Daoy (cell line): ENCODE data around the gene BCAN. TPM values are rescaled to one million over a fixed set of nuclear protein-coding genes. Genes with fewer than 3 reads are reported as not detected.
"Not testable (repeated sequence)": the region's sequence is repeated elsewhere in the genome, so short reads cannot be mapped to it uniquely, and the experiment has no call there.

ENCODE experiments used
- DNase-seq: peaks from one replicate; pipeline ENCODE4 v3.0.0-alpha.2; 2015; ENCODE audit warnings: low read depth
- total RNA-seq: library from RNA; depleted of rRNA; stranded (reverse); fragments of >200 nt; shearing (Covaris generic); gene quantifications from 2 replicates; pipeline ENCODE4 v1.2.3, GENCODE V29; 2014; rRNA removed

The BCAN gene, protein sequence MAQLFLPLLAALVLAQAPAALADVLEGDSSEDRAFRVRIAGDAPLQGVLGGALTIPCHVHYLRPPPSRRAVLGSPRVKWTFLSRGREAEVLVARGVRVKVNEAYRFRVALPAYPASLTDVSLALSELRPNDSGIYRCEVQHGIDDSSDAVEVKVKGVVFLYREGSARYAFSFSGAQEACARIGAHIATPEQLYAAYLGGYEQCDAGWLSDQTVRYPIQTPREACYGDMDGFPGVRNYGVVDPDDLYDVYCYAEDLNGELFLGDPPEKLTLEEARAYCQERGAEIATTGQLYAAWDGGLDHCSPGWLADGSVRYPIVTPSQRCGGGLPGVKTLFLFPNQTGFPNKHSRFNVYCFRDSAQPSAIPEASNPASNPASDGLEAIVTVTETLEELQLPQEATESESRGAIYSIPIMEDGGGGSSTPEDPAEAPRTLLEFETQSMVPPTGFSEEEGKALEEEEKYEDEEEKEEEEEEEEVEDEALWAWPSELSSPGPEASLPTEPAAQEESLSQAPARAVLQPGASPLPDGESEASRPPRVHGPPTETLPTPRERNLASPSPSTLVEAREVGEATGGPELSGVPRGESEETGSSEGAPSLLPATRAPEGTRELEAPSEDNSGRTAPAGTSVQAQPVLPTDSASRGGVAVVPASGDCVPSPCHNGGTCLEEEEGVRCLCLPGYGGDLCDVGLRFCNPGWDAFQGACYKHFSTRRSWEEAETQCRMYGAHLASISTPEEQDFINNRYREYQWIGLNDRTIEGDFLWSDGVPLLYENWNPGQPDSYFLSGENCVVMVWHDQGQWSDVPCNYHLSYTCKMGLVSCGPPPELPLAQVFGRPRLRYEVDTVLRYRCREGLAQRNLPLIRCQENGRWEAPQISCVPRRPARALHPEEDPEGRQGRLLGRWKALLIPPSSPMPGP
- not detected in 2 replicates for total RNA-seq

DNA sequence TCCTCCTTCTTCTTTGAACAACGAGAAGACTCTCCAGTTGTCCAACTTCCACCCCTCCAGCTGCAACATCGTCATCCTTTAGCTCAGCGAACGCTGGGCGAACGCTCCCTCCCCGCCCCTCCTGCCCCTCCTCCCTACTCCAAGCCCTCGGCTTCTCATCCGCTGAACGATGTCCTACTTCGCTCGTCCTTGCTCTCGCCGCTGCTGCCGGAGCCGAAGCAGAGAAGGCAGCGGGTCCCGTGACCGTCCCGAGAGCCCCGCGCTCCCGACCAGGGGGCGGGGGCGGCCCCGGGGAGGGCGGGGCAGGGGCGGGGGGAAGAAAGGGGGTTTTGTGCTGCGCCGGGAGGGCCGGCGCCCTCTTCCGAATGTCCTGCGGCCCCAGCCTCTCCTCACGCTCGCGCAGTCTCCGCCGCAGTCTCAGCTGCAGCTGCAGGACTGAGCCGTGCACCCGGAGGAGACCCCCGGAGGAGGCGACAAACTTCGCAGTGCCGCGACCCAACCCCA is at the start of gene BCAN:
Gene BCAN, plus strand, starts transcription at position 357 of the 504 bp plus-strand sequence. CDS start 3,938 bp downstream, outside the sequence.
- DNase-seq, result peak; percentile 55

DNA sequence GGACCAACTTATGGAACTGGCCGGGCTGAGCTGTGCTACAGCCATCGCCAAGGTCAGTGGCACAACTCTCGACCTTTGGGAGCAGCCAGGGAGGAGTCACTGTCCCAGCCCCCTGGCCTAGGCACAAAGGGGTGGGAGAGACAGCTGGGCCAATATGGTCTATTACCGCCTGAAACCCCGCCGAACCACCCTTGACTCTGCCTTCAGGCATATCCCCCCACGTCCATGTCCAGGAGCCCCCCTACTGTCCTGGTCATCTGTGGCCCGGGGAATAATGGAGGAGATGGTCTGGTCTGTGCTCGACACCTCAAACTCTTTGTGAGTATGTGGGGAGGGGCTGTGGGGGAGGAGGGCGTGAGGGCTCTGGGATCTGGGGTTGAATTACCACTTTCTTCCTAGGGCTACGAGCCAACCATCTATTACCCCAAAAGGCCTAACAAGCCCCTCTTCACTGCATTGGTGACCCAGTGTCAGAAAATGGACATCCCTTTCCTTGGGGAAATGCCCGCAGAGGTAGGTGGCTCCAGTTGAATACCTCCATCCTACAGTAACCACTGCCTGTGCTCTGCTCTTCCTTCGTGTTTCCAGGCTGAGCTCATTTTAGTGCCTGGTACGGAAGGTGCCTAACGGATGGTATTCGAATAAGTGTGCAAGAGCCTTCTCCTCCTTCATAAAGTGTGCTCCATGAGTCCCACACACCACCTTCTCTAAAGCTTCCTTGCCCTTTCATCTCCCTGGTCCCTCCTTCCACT is 49.6 kb upstream of the BCAN start:
- peak; percentile 24 for DNase-seq

DNA sequence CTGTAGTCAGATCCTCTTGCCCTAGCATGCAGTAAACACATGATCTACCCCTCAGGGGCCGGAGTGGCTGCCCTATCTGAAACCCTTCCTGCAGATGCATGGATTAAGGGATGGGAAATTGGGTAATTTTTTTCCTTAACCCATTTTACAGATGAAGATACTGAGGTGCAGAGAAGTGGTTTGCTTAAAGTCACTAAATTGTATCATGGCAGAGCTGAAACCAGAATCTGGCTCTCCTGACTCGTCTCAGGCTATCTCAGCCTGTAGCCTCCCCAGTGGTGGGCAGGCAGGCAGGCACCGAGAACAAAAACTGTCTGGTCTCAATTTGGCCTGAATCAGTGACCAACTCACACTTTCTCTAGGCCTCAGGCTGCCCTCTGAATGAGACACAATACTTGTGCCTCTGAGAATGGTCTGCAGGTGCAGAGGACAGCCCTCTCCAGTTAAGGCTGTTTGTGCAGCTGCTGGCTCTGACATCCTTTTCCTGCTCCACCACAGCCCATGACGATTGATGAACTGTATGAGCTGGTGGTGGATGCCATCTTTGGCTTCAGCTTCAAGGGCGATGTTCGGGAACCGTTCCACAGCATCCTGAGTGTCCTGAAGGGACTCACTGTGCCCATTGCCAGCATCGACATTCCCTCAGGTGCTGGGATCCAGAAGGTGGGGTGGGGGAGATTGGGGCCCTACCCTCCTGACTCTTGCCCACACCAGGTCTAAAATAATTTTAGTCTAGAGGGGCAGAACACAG is 48.8 kb upstream of the BCAN start:
- DNase-seq, result no peak

DNA sequence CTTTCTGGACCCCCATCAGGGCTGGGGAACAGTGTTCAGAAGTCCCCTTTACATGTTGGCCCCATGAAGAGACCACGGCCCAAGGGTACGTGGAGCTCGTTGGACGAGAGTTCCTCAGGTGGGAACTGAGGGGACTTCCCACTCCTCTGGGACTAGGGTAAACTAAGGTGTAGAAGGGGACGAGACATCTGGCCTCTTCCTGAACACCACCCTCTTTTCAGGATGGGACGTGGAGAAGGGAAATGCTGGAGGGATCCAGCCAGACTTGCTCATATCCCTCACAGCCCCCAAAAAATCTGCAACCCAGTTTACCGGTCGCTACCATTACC is 48.3 kb upstream of the BCAN start:
- DNase-seq, result no peak

DNA sequence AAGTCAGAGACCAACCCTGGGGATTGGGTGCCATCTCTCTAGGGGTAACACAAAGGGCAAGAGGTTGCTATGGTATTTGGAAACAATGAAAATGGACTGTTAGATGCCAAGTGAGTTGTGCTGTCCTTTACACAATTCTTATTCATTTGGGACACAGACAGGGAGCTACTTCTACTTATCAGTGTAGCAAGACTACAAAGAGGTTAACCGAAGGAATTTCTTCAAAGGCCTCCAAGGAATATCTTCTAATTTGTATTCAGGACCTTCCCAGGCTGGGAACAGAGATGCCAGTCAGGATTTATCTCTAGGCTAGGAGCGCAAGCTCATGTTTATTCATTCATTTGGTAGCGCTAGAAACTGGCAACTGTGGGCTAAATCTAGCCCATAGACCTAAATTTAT is 47.7 kb upstream of the BCAN start:
- no peak for DNase-seq

DNA sequence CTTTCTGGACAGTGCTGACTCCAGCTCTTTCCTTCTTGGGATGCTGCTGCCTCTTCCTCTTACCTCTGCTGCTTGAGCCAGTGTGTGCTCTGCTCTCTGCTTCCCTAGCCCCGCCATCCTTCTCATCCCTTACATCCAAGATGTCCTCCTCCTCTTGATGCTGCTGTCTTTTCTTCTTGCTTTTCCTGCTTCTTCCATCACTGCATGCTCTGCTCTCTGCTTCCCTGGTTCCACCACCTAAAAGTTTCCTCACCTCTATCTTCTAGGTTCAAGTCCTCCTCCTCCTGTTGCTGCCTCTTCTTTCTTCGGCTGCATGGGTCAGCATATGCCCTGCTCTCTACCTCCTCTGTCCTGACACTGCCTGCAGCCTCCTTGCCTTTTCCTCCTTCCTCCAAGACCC is 46.9 kb upstream of the BCAN start:
- DNase-seq, result no peak

DNA sequence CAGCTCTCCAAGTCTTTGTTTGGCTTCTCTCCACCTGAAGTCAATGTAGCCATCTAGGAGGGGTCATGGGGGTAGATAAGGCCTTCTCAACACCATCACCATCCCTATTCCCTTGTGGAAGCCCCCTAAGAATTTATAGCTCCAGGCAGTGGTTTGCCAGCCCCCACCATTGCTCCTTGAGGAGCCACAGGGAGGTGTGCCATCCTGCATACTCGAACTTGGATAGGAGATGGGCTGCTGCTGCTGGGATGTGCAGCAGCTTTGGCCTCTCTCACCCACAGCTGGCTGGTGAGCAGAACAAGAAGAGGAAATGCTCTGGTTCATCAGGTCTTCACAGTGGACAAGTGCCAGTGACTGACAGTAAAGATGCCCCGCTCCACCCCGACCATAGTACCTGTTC is 45.5 kb upstream of the BCAN start:
- DNase-seq, result no peak

DNA sequence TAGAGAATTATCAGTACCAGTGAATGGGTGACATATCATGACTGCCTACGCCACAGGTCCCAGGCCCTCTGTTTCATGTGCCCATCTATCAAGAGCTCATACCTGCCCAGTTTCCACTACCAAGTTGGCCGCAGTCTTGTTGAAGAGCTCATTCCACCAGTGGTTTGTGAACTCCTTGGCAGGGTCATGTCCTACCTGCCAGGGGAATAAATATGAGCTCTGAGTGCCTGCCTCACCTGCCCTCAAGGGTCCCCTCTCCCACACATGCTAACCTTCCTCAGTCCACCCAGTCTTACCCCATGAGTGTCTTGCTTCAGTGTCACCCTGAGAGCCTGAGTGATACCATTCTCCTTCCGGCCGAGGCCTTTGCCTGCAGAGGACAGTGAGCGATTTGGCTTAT is 43.8 kb upstream of the BCAN start:
- DNase-seq, result no peak

DNA sequence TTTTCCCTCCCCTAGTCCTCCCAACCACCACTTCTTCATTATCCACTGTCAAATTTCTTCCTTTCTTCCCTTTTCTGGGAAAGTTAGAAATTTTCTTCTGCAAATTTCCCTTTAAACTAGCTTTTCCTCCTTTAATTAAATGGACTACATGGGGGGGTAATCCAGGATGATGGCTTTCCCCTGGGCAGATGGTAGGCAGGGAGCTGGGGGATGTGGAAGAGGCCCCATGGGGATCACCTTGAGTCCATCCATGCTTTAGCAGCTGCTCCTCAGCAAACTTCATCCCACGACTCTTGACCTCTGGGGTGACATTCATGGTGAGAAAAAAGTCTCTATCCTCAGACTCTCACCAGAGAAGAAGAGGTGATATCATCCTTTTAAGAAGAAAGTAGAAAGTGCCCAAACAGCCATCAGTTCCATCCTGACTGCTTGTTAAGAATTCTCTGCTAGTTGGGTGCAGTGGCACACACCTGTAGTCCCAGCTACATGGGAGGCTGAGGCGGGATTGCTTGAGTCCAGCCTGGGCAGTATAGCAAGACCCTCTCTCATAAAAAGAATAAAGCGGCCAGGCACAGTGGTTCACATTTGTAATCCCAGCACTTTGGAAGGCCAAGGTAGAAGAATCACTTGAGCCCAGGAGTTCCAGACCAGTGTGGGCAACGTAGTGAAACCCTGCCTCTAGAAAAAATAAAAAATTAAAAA is 43.0 kb upstream of the BCAN start:
- DNase-seq, result no peak

DNA sequence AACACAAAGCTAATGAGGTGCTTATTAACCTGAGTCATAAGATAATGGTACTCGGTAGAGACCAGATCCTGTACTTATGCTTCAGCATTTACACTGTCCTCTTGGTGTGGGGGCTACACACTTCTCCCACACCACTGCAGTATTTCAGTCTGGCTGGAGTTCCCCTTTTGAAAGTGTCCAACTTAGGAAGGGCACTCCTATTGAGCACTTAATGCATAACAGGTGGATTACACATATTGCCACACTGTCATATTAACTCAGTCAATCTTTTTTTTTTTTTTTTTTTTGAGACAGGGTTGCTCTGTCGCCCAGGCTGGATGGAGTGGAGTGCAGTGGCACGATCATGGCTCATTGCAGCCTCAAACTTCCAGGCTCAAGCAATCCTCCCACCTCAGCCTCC is 42.1 kb upstream of the BCAN start:
- DNase-seq, result peak; percentile 18

DNA sequence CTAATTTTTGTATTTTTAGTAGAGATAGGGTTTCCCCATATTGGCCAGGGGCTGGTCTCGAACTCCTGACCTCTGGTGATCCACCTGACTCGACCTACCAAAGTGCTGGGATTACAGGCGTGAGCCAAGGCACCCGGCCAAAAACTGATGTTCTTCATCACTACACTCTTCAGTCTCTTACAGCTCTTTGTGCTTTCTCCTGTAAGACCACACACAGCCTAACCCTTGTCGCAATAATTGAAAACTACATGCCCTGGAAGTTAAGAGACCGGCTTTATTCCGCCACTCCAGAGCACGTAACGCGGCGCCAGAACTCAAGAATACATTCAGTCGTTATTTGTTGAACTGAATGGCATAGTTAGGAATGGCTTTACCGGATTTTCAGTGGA is 41.2 kb upstream of the BCAN start:
- peak; percentile 13 for DNase-seq

DNA sequence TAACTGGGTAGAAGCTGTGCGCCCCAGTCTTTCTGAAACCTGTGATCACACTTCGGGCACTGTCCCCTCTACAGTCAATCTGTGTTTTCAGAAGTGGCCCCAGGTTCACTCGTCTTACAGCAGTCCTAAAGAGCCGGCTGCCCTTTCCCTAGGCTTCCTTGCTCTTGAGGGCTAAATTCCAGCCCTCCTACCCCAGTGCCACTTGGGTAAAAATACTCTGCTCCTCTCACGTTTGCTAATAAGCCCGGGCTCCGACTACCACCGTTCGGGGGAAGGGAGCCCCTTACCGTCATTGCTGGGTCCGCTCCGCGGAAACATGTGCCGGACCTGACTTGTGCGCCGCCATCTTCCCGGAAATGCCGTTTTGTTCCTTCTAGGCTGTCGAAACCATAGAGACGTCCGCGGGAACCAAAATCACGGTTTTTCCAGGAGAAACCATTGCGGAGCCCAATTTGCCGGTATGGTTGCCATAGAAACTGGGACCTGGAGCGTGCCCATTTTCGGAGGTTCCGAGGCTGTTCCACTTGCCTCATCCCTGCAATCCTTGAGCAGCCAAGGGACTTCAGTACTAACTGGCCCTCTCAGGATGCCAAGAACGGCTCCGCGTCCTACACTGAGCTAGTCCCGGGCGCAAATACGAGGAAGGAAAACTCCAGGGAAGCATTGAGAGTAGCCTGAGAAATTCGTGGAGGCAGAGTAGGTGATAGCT is 40.6 kb upstream of the BCAN start, which contains the start of gene GPATCH4:
Gene GPATCH4, minus strand, starts transcription at position 358 of the 709 bp plus-strand sequence.
- peak; percentile 87 for DNase-seq

DNA sequence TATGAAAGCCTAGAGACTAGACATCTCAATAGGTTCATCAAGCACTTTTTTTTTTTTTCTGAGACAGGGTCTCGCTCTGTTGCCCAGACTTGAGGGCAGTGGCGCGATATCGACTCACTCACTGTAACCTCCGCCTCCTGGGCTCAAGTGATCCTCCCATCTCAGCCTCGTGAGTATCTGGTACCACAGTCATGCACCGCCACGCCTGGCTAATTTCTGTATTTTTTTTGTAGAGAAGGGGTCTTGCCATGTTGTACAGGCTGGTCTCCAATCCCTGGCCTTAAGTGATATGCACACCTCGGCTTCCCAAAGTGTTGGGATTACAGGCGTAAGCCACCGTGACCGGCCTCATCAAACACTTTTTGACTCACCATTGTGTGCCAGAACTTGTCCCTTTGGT is 40.0 kb upstream of the BCAN start:
- DNase-seq, result peak; percentile 42

DNA sequence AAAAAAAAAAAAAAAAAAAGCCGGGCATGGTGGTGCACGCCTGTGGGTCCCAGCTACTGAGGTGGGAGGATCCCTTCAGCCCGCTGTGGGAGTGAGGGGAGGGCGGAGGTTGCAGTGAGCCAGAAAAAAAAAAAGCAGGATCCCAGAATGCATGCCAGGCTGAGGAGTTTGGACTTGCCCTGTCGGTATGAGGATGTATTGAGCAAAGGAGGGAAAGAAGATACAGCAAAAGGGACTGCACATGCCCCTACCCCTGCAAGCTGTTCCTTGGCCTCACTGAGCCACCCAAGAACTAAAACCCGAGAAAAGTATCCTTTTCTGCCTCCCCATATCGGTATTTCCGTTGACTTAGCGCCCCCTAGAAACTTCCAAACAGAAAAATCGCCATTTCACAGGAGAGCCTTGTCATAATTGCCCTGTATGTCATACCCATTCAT is 39.3 kb upstream of the BCAN start:
- DNase-seq, result peak; percentile 25

DNA sequence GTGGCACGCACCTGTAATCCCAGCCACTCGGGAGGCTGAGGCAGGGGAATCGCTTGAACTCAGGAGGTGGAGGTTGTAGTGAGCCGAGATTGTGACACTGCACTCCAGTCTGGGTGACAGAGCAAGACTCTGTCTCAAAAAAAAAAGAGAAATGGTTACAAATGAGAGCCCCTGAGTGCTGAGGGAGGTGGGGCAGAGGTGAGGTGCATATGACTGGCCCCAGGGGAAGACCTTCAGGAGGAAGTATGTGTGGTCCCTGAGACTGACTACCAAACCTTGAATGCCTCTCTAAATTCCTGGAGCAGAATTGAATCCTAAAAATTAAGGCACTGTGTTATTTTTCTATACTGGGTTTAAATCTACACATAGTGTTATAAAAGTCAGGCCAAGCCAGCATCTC is 34.6 kb upstream of the BCAN start:
- not testable (repeated sequence) for DNase-seq

DNA sequence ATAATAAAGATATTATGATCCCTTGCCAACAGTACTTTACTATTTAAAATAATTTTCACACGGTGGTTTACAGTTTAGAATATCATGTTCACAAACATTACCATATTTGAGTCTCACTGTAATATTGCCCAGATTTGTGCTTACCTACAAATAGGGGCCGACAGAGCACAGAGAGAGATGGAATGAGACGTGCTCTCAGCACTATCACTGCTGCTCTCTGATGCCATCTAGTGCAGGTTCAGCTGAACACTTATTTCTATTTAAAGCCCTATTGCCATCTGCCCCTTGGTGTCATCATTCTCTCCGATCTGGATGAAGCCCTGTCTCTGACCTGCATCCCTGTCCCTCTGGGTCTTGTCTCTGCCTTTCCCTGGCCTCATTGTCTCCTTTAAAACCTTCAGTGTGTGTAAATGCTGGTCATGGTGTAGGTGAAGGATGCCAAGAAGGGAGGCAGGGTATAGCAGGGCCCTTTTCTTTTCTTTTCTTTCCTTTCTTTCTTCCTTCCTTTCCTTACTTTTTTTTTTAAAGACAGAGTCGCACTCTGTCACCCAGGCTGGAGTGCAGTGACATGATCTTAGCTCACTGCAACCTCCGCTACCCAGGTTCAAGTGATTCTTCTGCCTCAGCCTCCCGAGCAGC is 33.8 kb upstream of the BCAN start:
- peak; percentile 75 for DNase-seq

DNA sequence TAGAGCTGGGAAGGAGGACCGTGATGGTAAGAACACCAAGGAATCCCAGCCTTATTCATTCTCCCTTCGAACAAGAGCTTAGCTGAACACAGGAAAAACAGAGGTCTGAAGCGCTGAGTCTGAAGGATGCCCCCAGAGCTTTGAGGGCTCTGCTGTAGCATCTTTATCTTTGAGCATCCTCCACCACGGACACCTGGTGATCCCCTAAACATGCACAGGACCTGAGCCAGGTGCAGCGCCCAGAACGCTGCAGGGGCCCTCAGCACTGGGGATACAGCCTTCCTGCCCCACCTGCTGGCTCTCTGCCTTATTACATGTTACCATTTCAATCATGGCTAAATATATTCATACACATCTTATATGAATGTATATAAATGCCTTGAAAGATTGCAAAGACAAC is 32.9 kb upstream of the BCAN start:
- no peak for DNase-seq

DNA sequence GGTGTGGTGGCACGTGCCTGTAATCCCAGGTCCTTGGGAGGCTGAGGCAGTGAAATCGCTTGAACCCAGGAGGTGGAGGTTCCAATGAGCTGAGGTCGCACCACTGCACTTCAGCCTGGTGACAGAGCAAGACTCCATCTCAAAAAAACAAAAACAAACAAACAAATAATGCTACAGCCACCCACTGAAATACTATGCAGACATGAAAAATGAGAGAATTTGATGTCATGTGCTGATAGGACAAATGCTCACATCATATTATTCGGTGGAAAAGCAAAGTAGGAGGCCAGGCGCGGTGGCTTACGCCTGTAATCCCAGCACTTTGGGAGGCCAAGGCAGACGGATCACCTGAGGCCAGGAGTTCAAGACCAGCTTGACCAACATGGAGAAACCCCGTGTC is 31.8 kb upstream of the BCAN start:
- not testable (repeated sequence) for DNase-seq

DNA sequence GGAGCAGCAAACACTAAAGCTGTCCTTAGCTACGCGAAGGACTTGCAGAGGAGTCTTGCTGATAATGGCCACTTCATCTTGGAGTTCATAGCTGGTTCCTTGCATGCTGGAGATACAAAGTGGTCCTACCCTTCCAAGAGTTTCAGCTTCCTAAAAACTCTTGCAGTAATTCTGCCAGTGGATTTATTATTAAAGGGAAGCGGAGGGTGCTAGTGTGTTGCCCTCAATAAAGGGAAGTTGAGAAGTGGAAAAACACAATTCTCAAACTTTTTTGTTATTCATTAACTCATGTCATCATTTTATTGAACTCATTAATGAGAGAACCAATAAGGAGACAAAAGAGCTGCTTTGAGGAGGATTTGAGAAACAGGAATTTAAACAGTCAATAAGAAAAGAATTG is 29.3 kb upstream of the BCAN start:
- no peak for DNase-seq
